HG02610 (cell line): ENCODE data around the gene PWP1.

ENCODE experiments used
- ATAC-seq: cut with Tn5 transposase; IDR thresholded peaks from one replicate; pipeline ENCODE4 v1.9.1; 2021; ENCODE audit warnings: mild to moderate bottlenecking, moderate library complexity; ENCODE audit not compliant: unreplicated experiment

The PWP1 gene

GRCh38 chr12:107685360-107686248 is at the start of gene PWP1:
TSS of gene PWP1 (plus strand) at chr12:107685799. CDS start at chr12:107685900, 101 bp downstream.
- peak; percentile 81 for ATAC-seq

- ATAC-seq, result no peak
These were observed 44.4 kb upstream of the PWP1 start for GRCh38 chr12:107641154-107641553.

- ATAC-seq, result no peak
These were observed 43.4 kb upstream of the PWP1 start for GRCh38 chr12:107642240-107642639.

GRCh38 chr12:107645630-107646333 is 39.8 kb upstream of the PWP1 start:
- ATAC-seq, result no peak

DNA sequence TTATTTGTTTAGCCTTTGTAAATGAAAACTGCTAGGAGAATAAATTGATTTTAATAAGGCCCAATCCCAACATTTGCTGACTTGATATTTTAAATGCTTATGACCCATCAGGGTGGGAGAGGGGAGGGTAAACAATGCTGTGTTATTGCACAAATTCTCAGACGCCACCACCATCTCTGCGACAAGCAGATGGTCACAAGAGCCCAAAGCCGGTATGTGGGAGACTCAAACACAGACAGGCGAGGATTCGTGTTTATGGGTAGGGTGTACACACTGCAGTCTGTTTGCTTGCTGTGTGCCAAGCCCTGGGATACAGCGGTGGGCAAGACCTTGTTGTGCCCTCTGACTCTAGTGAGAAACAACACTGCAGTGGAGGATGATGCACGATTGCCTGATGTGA is 39.2 kb upstream of the PWP1 start:
- ATAC-seq, result no peak

DNA sequence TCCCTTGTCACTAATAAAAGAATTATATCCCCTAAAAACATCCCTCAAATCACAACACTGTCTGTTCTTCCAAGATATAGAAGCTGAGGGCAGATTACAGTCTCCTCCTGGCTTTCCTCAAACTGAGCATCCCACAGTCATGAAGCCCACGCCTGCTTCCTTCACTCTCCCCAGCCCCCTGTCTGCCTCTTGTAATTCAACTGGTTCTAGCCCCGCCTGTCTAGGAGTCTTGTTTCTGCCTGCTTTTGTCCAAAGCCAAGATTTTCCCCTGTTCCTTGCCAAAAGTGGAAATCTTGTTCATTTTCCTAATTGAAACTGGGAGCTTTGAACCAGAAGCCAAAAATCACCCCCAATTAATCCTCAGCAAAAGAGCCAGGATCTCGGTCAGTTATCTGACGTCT is 35.9 kb upstream of the PWP1 start:
- ATAC-seq, result no peak

- ATAC-seq, result no peak
These were observed 34.6 kb upstream of the PWP1 start for GRCh38 chr12:107650977-107651376.

DNA sequence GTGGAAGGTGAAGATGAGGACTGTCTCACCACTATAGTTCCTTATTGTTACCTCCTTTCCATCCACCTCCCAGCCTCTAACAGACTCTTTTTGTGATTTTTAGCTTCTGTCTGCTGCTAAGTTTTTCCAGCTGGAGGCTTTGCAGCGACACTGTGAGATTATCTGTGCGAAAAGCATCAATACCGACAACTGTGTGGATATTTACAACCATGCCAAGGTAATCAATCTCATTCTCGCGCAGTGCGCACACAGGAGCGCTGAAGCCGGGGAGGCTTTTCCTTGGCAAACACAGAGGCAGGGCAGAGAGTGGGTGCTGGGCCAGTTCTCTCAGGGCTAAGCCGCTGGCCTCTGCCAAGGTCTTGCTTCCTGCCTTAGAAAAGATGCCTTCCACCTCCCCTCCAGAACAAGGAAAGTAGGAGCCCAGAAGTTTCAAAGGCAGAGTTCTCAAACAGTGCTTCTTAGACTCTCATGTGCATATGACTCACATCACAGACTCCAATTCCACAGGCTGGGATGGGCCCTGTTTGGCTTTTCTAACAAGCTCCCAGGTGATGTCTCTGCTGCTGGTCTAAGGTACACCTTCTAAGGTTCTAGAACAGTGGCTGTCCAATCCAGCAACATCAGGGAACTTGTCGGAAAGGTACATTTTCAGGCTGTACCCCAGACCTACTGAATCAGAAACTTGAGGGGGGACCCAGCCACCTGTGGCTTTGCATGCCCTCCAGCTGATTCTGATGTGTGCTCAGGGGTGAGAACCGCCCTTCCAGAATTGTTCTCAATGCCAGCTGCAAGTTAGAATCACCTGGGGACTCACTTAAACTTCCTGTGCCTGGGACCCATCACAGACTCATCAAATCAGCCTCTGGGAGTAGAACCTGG is 33.8 kb upstream of the PWP1 start:
- ATAC-seq, result no peak

DNA sequence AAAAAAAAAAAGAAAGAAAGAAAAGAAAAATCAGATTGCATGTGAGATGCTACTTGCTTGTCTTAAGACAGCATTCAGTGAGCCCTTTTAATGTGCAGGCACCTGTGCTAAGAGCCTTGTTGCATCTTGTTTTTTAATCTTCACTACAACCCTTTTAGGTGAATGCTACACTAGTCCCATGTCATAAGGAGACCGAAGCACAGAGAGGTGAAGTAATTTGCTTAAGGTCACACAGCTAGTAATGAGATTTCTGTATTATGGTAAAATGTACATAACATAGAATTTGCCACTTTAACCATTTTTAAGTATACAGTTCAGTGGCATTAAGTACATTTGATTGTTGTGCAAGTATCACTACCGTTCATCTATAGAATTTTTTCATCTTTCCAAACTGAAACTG is 32.1 kb upstream of the PWP1 start:
- no peak for ATAC-seq

- ATAC-seq, result no peak
These were observed 30.7 kb upstream of the PWP1 start for GRCh38 chr12:107654873-107655272.

DNA sequence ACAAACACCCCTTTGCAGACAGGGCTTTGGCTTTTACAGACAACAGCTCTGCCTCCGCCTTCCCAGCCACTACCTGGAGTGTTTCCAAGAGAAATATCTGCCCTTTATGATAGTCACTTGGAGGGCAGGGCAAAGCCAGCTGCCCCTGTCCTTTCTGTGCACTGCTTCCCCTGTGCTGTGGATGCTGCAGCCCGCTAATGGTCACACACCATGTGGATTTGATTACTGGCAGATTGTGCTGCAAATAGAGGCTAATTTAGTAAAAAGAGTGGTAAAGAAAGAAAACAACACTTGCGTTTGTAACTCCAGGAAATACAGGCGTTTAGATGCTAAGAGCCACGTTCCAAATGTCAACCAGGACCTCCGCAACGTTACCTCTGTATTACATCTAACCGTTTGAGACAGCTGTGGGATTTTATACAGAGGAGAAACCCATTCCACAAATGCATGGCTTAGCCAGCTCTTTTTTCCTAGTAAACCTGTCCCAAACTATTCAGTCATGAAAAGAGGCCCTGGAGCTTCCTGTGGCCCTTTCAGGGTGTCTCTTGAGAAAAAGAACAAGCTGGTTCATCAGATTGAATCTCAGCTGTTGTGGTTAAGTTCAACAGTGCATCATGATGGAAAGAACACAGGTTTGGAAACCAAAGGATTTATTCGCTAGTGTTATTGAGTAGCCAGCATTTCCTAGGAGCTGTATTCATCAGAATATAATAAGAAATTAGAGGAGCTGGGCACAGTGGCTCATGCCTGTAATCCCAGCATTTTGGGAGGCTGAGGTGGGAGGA is 30.1 kb upstream of the PWP1 start:
- no peak for ATAC-seq

DNA sequence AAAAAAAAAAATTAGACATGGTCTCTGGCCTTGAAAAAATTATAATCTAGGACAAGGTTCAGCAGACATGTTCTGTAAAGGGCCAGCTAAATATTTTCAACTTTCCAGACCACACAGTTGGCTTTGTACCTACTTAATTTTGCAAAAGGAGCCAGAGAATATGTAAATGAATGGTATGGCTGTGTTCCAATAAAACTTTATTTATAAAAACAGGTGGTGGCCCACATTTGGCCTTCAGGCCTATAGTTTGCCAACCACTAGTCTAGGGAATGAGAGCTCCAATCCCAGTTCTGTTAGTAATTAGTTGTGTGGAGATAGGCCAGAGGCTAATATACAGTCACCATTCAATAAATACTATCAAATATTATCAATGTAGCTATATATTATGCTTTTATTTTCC is 29.3 kb upstream of the PWP1 start:
- no peak for ATAC-seq

DNA sequence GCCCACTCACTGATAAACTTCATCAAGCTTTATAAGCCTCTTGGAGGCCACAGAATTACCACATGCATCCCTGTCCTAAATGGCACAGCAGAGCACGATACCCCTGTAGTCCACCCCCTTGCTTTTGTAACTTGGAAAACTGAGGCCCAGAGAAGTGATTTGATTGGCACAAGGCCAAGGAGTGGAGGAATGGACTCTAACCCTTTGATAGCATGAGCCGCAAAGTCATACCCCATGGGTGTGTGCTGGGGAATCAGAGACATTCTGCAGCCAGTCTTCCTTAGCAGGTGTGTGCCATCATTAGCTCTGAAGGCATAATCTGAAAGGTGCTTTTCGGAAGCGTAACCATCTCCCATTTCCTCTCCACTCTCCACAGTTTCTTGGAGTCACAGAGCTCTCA is 28.5 kb upstream of the PWP1 start:
- no peak for ATAC-seq

GRCh38 chr12:107657621-107658020 is 28.0 kb upstream of the PWP1 start:
- no peak for ATAC-seq

- ATAC-seq, result no peak
These were observed 25.4 kb upstream of the PWP1 start for GRCh38 chr12:107660235-107660634.

DNA sequence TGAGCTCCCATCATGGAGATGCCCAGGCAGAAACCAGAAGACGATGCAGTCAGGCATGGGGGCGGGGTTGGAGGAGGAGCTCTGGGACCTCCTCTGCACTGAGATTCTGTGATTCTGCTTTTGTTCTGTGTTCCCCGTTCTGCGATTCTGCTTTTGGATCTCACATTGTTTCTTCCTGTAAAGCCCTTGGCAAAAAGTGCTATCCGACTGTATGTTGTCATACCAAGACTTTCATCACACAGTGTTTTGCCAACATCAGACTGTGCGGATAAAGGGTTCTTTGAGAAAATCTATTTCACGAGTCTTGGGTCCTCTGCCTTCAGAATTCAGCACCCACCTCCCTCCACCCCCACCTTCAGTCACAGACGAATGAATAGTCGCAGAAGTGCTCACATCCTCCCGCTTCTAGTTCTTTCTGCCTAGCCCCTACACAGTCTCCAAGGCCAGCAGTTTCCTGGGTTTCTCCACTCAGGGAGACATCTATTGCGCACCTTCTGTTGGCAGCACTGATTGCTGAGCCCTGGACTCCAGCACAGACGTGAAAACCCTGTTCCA is 24.7 kb upstream of the PWP1 start:
- no peak for ATAC-seq

- peak; percentile 51 for ATAC-seq
These were observed 23.8 kb upstream of the PWP1 start for GRCh38 chr12:107661830-107662229.

GRCh38 chr12:107662484-107662883 is 23.1 kb upstream of the PWP1 start:
- no peak for ATAC-seq

GRCh38 chr12:107663277-107663676 is 22.3 kb upstream of the PWP1 start:
- ATAC-seq, result no peak

DNA sequence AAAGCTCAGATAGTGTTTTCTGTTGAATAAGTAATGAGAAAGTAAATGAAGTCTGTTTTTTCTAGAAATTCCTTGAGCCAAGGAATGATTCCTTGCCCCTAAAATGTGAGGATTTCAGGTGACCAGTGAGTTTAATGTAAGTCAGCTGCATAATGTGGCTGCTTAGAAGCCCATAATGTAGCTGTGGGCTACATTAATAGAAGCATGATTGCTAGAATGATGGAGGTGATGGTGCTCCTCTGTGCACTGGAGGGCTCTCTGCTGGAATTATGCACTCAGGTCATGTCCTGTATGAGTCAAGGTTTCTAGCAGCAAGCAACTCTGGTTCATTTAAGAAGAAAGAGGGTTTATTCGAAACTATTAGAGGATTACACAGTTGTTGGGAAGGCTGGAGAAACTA is 19.6 kb upstream of the PWP1 start:
- no peak for ATAC-seq
